Putamen (tissue), 1 donor: Measurements from ENCODE around the gene FAM216A.
"Not testable (repeated sequence)": the region's sequence is repeated elsewhere in the genome, so short reads cannot be mapped to it uniquely, and the experiment has no call there.

ENCODE experiments used
- DNase-seq: peaks from one replicate; pipeline ENCODE4 v3.0.0-alpha.2; 2016; ENCODE audit warnings: low spot score

FAM216A gene, protein sequence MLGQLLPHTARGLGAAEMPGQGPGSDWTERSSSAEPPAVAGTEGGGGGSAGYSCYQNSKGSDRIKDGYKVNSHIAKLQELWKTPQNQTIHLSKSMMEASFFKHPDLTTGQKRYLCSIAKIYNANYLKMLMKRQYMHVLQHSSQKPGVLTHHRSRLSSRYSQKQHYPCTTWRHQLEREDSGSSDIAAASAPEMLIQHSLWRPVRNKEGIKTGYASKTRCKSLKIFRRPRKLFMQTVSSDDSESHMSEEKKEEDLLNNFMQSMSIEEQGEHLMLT

DNA sequence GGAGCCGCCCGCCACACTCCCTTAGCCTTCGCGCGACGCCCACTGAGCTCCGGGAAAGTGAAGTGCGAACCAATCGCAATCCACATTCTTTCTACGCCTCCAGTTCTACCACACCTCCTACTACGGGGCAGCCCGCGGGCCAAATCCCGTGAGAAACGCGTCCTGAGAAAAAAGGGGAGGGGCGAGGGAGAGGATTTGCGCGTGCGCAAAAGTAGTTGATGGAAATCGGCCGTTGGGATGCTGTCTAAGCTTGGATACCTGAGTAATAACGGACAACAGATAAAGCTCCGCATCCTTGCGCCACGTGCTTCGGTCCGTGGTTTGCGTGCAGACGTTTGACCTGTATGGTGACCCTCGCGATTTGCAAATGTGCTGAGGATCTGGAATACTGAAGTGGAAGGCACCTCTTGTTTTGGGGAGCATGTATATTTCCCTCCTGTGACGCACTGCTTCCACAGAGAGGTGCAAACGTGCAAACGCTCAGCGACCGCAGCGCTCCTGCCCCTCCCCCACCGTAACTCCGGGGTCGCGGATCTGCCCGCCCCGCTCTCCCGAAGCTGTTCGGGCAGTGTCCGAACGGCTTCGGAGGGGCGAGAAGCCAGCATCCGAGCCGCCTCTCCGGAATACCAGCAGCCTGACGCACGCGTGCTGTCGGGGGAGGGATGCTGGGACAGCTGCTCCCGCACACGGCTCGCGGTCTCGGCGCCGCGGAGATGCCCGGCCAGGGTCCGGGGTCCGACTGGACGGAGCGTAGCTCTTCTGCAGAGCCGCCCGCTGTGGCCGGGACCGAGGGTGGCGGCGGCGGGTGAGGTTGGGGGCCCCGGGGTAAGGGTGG lies at the start of gene FAM216A, which contains the start of gene GPN3:
Gene FAM216A (plus strand): TSS at position 632 of the 835 bp plus-strand sequence. CDS start 31 bp downstream, at position 663.
Gene GPN3 (minus strand): TSS at position 44 of the 835 bp plus-strand sequence. CDS start 54 bp downstream, outside the sequence.
- DNase-seq = peak; percentile 98

DNA sequence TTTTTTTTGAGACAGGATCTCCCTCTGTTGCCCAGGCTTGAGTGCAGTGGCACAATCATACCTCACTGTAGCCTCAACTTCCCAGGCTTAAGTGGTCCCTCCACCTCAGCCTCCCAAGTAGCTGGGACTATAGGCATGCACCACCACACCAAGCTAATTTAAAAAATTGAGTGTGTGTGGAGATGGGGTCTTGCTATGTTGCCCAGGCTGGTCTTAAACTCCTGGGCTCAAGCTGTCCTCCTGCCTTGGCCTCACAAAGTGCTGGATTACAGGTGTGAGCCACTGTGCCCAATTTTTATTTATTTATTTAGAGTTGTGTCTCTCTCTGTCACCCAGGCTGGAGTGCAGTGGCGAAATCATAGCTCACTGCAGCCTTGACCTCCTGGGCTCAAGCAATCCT lies 48.0 kb upstream of the FAM216A start:
- DNase-seq = not testable (repeated sequence)

DNA sequence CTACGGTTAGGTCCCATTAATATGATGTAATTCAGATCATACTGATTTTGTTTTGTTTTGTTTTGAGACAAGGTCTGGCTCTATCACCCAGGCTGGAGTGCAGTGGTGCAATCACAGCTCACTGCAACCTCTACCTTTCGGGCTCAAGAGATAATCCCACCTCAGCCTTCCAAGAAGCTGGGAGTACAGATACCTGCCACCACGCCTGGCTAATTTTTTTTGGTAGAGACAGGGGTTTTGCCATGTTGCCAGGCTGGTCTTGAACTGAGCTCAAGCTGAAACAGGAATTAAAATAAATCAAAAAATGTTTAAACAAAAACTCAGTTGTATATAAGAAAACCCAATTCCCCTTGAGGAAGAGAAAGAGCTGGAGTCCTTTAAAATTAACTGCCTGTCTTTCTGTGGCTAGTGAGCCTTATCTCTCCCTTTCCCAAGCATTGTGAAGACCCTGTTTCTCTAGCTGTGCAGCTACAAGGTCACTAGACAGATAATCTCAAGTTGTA lies 47.4 kb upstream of the FAM216A start:
- no peak for DNase-seq

DNA sequence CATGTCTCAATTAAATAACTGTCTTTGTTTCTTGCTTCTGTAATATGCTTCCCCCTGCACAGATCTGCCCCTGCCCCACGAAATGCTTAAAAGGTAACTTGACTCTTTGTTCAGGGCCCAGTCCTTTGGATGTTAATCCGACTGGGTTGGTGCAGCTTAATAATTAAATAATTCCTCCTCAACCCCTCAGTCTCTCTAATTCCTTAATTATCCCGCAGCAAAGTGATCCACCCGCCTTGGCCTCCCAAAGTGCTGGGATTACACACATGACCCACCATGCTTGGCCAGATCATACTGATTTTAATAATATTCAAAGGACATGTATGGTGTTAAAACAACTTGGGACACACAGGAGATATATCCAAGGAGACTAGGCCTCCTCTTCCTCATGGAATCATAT lies 46.9 kb upstream of the FAM216A start:
- no peak for DNase-seq

DNA sequence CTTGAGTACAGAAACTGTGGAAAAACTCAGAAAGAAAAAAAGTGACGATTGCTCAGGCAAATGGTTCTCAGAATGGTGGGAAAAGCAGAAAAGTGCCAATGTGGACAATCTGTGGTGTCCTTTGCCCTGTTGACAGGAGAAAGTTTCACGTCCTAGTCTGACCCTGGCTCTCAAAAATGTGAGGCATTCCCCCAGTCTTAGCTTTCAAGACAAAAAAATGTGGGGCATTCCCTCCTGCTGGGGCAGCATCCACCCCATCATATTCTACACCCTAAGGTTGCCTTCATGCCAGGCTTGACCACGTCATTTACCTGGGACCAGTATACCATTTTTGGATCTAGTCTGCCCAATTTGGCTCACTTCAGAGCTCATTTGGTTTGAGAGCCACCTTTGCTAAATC lies 44.4 kb upstream of the FAM216A start:
- no peak for DNase-seq

DNA sequence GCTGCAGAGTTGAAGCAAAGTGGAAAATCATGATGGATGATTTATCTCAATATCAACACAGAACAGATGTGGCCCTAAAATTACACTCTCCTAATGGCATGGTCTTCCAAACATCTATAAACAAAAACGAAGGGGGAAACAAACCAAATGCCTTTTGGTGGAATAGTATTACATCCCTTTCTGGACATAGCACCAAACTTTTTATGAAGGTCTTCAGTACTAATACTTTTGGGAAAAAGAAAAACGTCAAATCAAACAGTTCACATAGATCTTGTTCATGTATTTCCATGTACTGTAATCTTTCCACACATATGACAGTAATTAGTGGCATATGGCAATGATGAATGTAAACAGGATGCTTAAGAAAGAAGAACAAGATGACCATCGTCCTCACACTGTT lies 42.2 kb upstream of the FAM216A start:
- DNase-seq = no peak

DNA sequence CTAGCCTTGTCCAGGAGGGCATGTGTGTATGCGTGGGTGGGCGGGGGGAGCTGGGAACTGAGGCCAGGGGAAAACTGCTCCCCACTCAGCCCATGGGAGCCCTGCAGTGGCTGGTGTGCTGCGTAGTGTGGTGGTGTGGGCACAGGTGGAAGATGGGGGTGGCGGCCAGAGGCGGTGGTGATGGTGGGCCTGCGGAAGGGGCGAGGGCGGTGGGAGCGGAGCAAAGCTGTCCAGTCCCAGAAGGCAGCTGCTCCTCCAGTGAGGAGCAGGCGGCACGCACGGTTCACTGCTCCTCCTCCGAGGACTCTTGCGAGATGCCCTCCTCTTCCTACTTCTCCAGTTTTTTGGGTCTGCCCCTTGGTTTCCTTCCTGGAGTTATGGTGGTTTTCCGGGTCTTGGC lies 39.0 kb upstream of the FAM216A start:
- not testable (repeated sequence) for DNase-seq

DNA sequence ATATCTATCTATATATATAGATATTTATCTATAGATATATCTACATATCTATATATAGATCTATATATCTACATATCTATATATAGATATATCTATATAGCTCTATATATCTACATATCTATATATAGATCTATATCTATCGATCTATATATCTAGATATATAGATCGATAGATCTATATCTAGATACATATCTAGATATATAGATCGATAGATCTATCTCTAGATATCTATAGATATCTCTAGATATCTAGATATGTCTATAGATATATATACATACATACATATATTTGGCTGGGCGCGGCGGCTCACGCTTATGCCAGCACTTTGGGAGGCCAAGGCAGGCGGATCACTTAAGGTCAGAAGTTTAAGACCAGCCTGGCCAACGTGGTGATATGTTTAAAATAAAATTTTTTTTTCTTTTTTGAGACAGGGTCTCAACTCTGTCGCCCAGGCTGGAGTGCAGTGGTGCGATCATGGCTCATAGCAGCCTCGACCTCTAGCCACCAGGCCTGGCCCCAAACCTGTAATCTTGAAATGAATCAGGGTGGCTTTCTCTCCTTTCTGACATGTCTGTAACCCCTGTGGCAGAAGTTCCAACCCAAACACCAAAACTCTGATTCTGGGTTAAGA lies 36.6 kb upstream of the FAM216A start:
- no peak for DNase-seq

DNA sequence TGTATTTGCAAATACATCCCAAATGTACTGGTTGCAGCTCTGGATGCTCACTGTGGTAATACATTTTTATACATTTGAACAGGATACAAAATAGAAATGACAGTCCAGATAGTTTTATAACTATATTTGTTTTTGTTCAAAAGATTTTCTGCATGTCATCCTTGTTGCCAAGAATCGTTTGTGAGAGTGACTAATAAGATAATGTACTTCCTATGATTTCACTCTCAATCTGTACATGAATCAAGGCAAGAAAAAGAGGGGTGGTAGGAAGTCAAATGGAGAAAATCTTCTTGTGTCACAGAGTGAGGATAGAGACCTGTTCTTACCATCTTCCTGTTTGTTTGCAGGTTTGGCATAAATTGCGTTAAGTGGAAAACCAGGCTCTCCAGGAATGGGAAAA lies 32.4 kb upstream of the FAM216A start:
- no peak for DNase-seq

DNA sequence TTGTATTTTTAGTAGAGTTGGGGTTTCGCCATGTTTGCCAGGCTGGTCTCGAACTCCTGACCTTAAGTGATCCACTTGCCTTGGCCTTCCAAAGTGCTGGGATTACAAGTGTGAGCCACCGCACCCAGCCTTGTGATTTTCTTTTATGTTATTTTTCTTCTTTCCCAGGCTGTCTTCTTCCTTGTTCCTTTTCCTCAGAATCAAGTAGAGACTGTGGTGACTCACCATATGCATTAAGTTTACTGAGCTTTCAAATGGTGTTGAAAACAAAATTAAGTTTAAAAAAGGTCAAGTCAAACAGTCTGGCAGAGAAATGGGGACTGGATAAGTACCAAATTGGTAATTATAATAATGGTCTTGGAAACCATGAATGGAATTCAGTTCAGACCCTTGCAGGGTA lies 24.2 kb upstream of the FAM216A start:
- DNase-seq = no peak

DNA sequence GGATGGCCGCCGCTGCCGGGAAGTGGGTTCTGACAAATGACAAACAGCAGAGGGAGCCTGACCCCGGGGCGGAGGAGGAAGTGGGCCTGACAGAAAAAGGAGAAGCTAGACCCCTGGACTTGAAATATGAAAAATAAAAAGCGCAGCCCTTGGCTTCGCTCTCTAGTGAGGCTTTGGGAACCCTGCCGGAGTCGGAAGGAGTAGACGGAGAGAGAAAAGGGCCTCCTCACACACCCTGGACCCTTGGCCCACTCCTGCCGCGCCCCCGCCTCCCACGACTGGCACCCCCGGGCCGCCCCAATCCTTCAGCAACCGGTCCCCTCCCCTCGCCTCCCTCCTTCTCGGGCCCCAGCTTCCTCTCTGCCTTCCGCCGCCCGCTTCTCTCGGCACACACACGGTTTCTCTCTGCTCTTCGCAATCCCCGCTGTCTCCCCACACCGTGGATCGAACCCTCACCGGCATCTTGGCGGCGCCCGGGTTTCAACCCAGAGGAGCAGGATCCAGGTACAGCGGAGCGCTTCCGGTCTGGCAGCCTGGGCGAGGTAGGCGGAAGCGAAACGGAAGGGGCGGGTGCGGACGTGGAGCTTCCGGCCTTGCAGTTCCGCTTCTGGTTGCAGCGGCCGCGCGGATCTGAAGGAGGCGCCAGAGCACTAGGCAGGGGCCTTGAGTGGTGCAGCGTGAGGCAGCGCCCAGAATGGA lies 18.7 kb upstream of the FAM216A start, which contains the start of gene ARPC3:
Gene ARPC3 (minus strand): TSS at position 539 of the 699 bp plus-strand sequence. CDS start 77 bp downstream, at position 462.
- peak; percentile 95 for DNase-seq

DNA sequence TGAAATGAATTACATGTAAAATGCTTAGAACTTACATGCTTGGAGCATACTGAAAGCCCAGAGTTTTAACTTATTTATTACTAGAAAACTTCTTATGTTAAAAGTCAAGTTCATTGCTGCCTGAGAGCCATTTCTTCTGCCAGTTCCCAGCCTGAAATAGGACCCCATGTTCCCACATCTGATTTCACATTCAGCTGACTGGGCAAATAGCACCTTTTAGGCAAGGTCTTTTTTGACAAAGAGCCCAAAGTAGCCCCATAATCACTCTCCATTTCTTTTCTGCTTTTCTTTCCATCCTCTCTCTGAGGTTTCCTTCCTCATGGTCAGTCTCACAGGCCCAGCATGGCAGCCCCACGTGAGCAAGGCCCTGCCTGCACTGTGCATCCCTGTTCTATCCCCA lies 17.4 kb upstream of the FAM216A start:
- no peak for DNase-seq

DNA sequence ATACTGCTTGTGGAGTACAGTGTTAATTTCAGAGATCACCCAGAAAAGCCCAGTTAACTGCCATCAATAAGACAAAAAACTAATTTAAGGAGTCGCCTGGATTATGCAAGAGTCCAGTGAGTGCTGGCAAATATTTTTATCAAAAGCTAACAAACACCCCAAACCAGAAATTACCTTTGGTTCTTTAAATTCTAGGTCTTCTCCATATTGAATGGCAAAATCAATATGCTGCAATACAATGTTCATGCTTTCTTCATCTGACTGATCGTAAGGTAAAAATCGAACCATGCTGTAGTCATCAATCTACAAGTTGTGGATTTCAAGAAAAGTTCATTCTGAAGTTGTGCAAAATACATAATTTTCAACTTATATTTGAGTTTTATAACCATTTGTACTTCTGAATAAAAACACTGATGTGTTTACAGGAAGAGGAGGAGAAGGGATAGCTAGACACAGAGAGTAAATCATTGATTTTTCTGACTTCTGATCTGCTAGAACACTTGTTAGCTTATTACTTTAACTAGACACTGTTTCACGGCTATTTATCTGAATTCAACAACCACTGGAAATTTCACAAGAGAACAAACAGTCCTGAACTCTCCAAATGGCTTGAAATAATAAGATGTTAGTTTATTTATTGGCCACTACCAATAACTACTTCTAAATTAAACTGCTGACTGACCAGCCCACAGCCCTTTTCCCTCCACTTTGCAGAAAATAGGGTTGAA lies 14.9 kb upstream of the FAM216A start:
- no peak for DNase-seq

DNA sequence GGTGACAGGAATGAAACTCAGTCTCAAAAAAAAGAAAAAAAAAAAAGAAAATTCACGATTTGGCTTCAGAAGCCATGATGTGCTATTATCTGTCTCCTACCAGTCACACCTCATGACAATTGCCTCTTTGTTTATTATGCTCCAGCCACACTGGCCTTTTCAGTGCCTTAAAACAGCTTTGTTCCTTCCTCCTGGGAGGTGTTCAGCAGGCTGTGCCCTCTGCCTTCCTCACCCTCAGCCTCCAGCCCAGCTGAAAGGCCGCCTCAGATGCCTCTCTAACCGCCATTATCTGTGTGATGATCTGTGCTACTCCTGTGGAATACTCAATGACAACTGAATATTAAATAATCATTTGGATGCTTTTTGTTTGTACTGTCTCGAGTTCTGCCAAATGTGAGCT lies 9.9 kb upstream of the FAM216A start:
- no peak for DNase-seq

DNA sequence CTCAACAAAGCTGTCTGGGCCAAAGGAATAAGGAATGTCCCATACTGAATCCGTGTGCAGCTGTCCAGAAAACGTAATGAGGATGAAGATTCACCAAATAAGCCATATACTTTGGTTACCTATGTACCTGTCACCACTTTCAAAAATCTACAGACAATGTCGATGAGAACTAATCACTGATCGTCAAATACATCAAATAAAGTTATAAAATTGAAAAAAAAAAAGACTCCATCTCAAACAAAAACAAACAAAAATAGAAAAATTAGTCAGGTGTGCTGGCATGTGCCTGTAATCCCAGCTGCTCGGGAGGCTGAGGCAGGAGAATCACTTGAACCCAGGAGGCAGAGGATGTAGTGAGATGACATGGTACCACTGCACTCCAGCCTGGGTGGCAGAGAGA lies 7.5 kb upstream of the FAM216A start:
- DNase-seq = not testable (repeated sequence)

DNA sequence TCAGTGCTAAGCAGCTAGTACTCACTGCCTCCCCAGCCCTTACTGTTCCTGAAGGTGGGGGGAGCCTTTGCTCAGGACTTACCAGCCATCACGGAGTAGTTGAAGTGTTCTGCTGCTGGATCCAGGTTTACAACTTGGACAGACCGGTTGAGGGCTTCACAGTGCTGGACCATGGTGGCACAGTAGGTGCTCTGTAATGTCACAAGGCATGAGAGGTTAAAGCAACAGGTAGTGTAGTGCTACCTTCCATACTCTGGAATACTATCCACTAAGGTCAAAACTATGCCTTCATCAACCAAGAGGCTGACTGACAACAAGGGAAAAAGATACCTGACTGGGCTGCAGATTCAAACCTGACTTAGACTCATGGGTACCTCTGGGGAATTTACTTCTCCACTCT lies 3.6 kb upstream of the FAM216A start:
- no peak for DNase-seq

DNA sequence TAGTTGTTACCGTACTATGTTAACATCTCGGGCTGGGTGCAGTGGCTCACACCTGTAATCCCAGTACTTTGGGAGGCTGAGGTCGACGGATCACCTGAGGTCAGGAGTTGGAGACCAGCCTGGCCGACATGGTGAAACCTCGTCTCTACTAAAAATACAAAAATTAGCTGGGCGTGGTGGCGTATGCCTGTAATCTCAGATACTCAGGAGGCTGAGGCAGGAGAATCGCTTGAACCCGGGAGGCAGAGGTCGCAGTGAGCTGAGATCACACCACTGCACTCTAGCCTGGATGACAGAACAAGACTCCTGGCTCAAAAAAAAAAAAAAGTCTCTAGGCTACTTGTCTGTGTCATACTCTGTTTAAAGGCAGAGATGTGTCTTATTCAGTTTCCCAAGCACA lies 2.9 kb upstream of the FAM216A start:
- not testable (repeated sequence) for DNase-seq

DNA sequence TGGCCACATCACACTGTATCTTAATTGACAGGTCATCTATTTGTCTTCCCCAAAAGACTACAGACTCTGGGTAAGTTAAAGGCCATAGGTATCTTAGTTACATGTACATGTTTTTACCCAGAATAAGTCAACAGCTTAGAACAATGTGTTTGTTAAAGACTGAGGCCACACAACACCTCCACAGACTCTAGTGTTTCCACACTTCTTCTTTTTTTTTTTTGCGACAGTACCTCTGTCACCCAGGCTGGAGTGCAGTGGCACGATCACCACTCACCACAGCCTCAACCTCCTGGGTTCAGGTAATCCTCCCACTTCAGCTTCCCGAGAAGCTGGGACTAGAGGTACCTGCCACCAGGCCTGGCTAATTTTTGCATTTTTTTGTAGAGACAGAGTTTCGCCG lies 1.9 kb upstream of the FAM216A start:
- no peak for DNase-seq

DNA sequence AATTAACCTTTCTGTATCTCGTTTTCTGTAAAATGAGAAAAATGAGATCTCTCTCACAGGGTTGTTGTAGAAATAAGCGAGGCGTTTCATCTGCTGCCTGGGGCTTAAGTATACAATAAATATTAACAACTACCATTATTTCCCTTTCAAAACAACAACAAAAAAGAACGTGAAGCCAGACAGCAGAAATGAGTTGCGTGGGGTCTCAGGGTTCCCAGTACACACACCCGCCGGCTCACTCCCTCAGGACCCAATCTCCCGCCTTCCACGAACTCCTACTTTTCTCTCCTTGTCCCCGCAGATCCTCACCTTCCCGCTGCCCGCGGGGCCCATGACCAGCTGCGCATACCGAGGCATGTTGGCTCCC lies 815 bp upstream of the FAM216A start:
- DNase-seq = no peak

DNA sequence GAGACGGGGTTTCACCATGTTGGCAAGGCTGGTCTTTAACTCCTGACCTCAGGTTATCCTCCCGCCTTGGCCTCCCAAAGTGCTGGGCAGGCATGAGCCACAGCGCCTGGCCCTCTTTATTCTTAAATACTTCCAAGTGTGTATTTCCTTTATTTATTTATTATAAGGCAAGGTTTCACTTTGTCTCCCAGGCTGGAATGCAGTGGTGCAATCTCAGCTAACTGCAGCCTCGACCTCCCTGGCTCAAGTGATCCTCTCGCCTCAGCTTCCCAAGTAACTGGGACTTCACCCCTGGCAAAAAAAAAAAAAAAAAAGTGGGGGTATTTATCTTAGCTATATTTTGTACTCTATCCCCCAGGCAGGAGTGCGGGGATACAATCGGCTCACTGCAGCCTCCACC lies 6.8 kb downstream of the FAM216A start:
- DNase-seq = no peak

DNA sequence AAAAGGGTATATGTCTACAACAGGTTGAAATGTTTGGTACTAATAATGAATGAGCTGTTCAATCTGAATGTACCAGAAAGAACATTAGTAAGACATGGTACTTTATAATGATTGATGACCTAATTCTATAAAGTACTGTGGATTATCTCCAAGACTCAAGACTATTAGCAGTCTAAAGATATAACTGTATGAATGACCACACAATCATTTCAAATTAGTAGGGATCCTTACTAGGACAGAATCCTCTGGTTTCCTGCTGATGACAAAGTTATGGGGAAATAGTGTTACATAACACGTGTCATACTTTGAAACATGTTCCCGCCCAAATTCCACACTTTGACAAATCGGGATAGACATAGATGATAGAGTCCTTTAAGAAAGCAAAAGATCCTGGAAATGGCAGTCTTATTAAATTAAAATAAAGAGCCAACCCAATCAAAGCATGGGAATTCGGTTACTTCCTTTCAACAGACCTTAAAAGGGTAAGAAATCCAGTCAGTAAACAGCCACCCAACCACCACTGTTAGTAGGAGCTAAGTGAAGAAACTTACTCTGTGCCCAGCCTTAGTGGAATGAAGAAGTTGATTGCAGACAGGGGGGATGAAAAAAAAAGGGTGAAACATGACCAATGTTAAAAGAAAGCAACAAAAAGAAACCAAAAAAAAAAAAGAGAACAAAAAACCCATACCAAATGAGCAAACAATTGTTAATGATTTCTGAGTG lies 30.5 kb downstream of the FAM216A start:
- DNase-seq = no peak
